ENCODE results near the gene AGAP3.

Gene AGAP3

GRCh38 chr7:151109094-151110048 is 23.1 kb downstream of the AGAP3 start:
- no peak for DNase-seq (ENCODE audit: low read depth)

GRCh38 chr7:151110236-151110940 is 24.1 kb downstream of the AGAP3 start:
- DNase-seq (ENCODE audit: low read depth), result no peak

- DNase-seq (ENCODE audit: low read depth), result no peak
These were observed 24.8 kb downstream of the AGAP3 start for GRCh38 chr7:151110941-151111645.

- DNase-seq (ENCODE audit: low read depth), result no peak
These were observed 27.3 kb downstream of the AGAP3 start for GRCh38 chr7:151113344-151114150.

- no peak for DNase-seq (ENCODE audit: low read depth)
These were observed 28.1 kb downstream of the AGAP3 start for GRCh38 chr7:151114151-151115090.

GRCh38 chr7:151115121-151115835 is 29.0 kb downstream of the AGAP3 start:
- DNase-seq (ENCODE audit: low read depth), result no peak

- no peak for DNase-seq (ENCODE audit: low read depth)
These were observed 29.7 kb downstream of the AGAP3 start for GRCh38 chr7:151115836-151116418.

- DNase-seq (ENCODE audit: low read depth), result no peak
These were observed 30.5 kb downstream of the AGAP3 start for GRCh38 chr7:151116603-151117440.

GRCh38 chr7:151117565-151117964 is 31.3 kb downstream of the AGAP3 start:
- no peak for DNase-seq (ENCODE audit: low read depth)

GRCh38 chr7:151118108-151119054 is 32.1 kb downstream of the AGAP3 start:
- no peak for DNase-seq (ENCODE audit: low read depth)

GRCh38 chr7:151119055-151119415 is 32.8 kb downstream of the AGAP3 start:
- DNase-seq (ENCODE audit: low read depth), result no peak

GRCh38 chr7:151119902-151120301 is 33.6 kb downstream of the AGAP3 start:
- no peak for DNase-seq (ENCODE audit: low read depth)

- no peak for DNase-seq (ENCODE audit: low read depth)
These were observed 34.6 kb downstream of the AGAP3 start for GRCh38 chr7:151120896-151121295.

GRCh38 chr7:151121380-151122170 is 35.3 kb downstream of the AGAP3 start:
- DNase-seq (ENCODE audit: low read depth), result no peak

- DNase-seq (ENCODE audit: low read depth), result no peak
These were observed 36.0 kb downstream of the AGAP3 start for GRCh38 chr7:151122276-151122675.

- no peak for DNase-seq (ENCODE audit: low read depth)
These were observed 36.5 kb downstream of the AGAP3 start for GRCh38 chr7:151122796-151123157.

Data from fibroblast of the conjunctiva (primary cell).